ENCODE measurements around the gene RNASE4.
"Not testable (repeated sequence)": the region's sequence is repeated elsewhere in the genome, so short reads cannot be mapped to it uniquely, and the experiment has no call there.

RNASE4 gene
- 0 reads per million in 2 donors for total RNA-seq

GRCh38 chr14:20683891-20684661 lies at the start of gene RNASE4:
Gene RNASE4 (plus strand): TSS chr14:20684560. CDS start chr14:20699372, 14,812 bp downstream.
- peak; percentile 34 for DNase-seq

GRCh38 chr14:20641591-20641990 lies 42.8 kb upstream of the RNASE4 start, which contains the start of gene OR6S1:
Gene OR6S1 (minus strand): TSS chr14:20641691. CDS start chr14:20641691, 0 bp downstream.
- DNase-seq = no peak

GRCh38 chr14:20642182-20642581 lies 42.2 kb upstream of the RNASE4 start:
- no peak for DNase-seq

GRCh38 chr14:20642755-20643154 lies 41.6 kb upstream of the RNASE4 start:
- DNase-seq = not testable (repeated sequence)

GRCh38 chr14:20644520-20644919 lies 39.8 kb upstream of the RNASE4 start:
- no peak for DNase-seq

GRCh38 chr14:20645481-20645880 lies 38.9 kb upstream of the RNASE4 start:
- no peak for DNase-seq

GRCh38 chr14:20652996-20653975 lies 31.1 kb upstream of the RNASE4 start:
- DNase-seq = no peak

- DNase-seq = no peak
Observed at GRCh38 chr14:20655851-20656250, 28.5 kb upstream of the RNASE4 start.

- no peak for DNase-seq
Observed at GRCh38 chr14:20656274-20656673, 28.1 kb upstream of the RNASE4 start.

- DNase-seq = no peak
Observed at GRCh38 chr14:20657216-20658211, 26.8 kb upstream of the RNASE4 start.

GRCh38 chr14:20658246-20658645 lies 26.1 kb upstream of the RNASE4 start:
- DNase-seq = no peak

- DNase-seq = no peak
Observed at GRCh38 chr14:20659336-20659735, 25.0 kb upstream of the RNASE4 start.

- no peak for DNase-seq
Observed at GRCh38 chr14:20659813-20660395, 24.5 kb upstream of the RNASE4 start.

GRCh38 chr14:20661197-20661596 lies 23.2 kb upstream of the RNASE4 start:
- no peak for DNase-seq

- DNase-seq = no peak
Observed at GRCh38 chr14:20662968-20663732, 21.2 kb upstream of the RNASE4 start.

GRCh38 chr14:20666400-20666961 lies 17.9 kb upstream of the RNASE4 start:
- DNase-seq = not testable (repeated sequence)

- no peak for DNase-seq
Observed at GRCh38 chr14:20667957-20668356, 16.4 kb upstream of the RNASE4 start.

- no peak for DNase-seq
Observed at GRCh38 chr14:20668969-20669368, 15.4 kb upstream of the RNASE4 start.

GRCh38 chr14:20671597-20672283 lies 12.6 kb upstream of the RNASE4 start:
- DNase-seq = no peak

- DNase-seq = no peak
Observed at GRCh38 chr14:20675669-20676068, 8.7 kb upstream of the RNASE4 start.

All from activated gamma-delta T cell (primary cell).